ENCODE data around the gene LPIN1.

- no peak for TF ChIP-seq CTCF (conservative IDR thresholded peaks at IDR 0.05 in 1 of 2, IDR thresholded peaks at IDR 0.05 in 1 of 2; ENCODE audit: extremely low read depth in 1 of 2, insufficient read depth in 1 of 2, low read depth in 1 of 2, low read length in 2 of 2)
- no peak for TF ChIP-seq EZH2 (IDR thresholded peaks at IDR 0.05; ENCODE audit: borderline replicate concordance, low read length)
Measured at GRCh38 chr2:11870584-11870983, 124.2 kb downstream of the LPIN1 start.

Data from mammary epithelial cell (primary cell).